Measurements from ENCODE around the gene LPP. TPM values are rescaled to one million over a fixed set of nuclear protein-coding genes. Genes with fewer than 3 reads are reported as not detected.

The LPP gene
- total RNA-seq, 2 donors from 2014 or later = 1,568 to 1,607 TPM

DNA sequence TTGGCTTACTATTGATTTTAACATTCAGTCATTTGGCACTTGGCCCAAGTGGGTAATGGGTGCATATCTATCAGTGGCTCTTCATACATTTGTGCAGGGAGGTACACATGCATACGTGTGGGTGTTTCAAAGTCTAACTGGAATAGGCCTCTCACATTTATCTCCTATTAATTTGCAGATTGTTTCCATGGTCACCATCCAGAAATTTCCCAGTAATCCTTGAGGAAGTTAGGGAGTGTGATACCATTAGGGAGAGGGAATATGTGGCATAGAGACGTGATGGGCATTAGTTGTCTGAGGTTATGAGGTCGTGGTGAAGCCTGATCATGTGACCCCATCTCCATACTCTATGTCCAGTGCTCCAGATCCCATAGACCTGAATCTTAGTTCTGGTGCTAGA, 102.8 kb downstream of the LPP start:
- no peaks in the 10 kb centered on the region for H3K27me3 ChIP-seq (replicated peaks; ENCODE audit: insufficient read depth)
- H3K4me1 ChIP-seq (ENCODE audit: control insufficient read depth in 1 of 2, low read depth in 2 of 2) = peaks cover 39 to 83% of the 10 kb centered on the region in 2 donors
- peak overlapping the region in 1 of 2 donors; percentile 57 for H3K27ac ChIP-seq
- no peaks in the 10 kb centered on the region for H3K9me3 ChIP-seq
- no peaks in the 10 kb centered on the region for H3K36me3 ChIP-seq
- ATAC-seq (ENCODE audit: insufficient number of reproducible peaks, low FRiP score, low read depth) = no peak
- TF ChIP-seq, protein P1, sequence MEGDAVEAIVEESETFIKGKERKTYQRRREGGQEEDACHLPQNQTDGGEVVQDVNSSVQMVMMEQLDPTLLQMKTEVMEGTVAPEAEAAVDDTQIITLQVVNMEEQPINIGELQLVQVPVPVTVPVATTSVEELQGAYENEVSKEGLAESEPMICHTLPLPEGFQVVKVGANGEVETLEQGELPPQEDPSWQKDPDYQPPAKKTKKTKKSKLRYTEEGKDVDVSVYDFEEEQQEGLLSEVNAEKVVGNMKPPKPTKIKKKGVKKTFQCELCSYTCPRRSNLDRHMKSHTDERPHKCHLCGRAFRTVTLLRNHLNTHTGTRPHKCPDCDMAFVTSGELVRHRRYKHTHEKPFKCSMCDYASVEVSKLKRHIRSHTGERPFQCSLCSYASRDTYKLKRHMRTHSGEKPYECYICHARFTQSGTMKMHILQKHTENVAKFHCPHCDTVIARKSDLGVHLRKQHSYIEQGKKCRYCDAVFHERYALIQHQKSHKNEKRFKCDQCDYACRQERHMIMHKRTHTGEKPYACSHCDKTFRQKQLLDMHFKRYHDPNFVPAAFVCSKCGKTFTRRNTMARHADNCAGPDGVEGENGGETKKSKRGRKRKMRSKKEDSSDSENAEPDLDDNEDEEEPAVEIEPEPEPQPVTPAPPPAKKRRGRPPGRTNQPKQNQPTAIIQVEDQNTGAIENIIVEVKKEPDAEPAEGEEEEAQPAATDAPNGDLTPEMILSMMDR (IDR thresholded peaks at IDR 0.05) = no peak
- H3K4me3 ChIP-seq = no peak overlapping the region
- DNase-seq (ENCODE audit: low spot score) = no peak

DNA sequence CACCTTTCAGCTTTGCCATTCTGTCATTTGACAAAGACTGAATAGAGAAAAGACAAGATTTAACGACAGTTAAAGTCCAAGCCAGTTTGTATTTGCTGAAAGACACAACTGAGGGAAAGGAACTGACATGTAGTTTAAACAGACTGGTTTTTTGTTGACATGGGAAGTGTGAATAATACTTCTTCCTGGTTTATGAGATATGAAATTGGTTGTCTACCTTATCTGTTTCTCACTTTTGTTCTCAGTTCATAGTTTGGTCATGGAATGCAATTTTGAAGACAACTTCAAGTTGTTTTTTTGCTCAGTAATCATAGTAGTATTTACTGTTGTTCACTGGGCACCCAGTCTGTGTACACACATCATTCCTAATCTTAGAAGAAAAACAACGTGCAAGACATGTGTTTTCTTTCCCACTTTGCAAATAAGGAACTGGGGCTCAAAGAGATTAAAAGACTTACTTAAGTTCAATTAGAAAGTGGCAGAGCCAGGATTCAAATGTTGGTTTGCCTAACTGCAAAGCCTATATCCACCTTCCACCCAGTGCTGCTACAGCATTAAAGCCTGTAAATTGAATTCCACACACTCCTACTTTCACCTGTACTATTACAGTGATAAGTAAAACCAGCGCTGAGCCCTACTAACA, 103.5 kb downstream of the LPP start:
- no peaks in the 10 kb centered on the region for H3K9me3 ChIP-seq
- no peak overlapping the region for H3K4me3 ChIP-seq
- DNase-seq (ENCODE audit: low spot score) = no peak
- TF ChIP-seq, protein P1 (IDR thresholded peaks at IDR 0.05) = no peak
- H3K4me1 ChIP-seq (ENCODE audit: control insufficient read depth in 1 of 2, low read depth in 2 of 2) = peaks cover 46 to 90% of the 10 kb centered on the region in 2 donors
- H3K36me3 ChIP-seq = no peaks in the 10 kb centered on the region
- H3K27ac ChIP-seq = peak overlapping the region; percentile 48 to 57
- ATAC-seq (ENCODE audit: insufficient number of reproducible peaks, low FRiP score, low read depth) = no peak
- no peaks in the 10 kb centered on the region for H3K27me3 ChIP-seq (replicated peaks; ENCODE audit: insufficient read depth)

DNA sequence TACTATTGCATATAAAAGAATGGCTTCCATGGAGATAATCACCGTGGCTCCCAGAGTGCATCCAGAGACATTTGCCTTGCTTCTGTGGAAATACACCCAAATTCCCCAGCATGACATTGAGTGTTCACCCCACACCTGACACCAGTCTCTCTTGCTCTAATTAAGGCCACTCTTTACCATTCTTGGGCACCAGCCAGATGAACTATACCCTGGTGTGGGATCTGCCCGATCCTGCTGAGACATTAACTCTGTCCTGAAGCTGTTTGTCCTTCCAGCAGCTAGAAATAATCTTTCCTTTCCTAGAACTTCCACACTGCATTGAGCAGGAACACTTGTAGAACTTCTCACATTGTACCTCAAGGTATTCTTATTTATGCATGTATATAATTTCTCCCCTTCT, 105.2 kb downstream of the LPP start:
- Histone ChIP-seq H3K4me3 (no peak overlapping the region), H3K4me1 (ENCODE audit: control insufficient read depth in 1 of 2, low read depth in 2 of 2) (peaks cover 59 to 94% of the 10 kb centered on the region in 2 donors), H3K27ac (peak overlapping the region; percentile 2 to 57), H3K27me3 (replicated peaks; ENCODE audit: insufficient read depth) (no peaks in the 10 kb centered on the region), H3K36me3 (no peaks in the 10 kb centered on the region), H3K9me3 (no peaks in the 10 kb centered on the region)
- TF ChIP-seq, protein P1 (IDR thresholded peaks at IDR 0.05) = no peak
- ATAC-seq (ENCODE audit: insufficient number of reproducible peaks, low FRiP score, low read depth) (no peak), DNase-seq (ENCODE audit: low spot score) (no peak)

DNA sequence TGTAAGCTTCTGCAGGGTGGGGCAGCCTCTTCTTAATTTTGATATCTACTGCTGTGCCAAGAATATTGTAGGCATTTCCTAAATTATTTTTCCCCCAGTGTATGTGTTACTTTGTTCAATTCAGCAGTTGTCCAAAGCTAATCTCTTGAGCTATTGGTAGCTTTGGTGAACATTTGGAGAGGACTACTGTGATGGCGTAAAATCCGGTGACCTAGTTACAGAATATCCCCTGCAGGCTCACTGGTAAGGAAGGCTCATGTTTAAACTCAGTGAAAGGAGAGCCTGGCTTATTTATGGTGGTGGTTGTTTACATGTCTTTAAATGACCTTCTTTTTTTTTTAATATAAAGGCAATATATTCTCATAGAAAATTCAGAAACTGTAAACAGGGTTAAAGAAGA, 105.6 kb downstream of the LPP start:
- TF ChIP-seq, protein P1 (IDR thresholded peaks at IDR 0.05) = no peak
- no peak for ATAC-seq (ENCODE audit: insufficient number of reproducible peaks, low FRiP score, low read depth)
- Histone ChIP-seq H3K36me3 (no peaks in the 10 kb centered on the region), H3K27me3 (replicated peaks; ENCODE audit: insufficient read depth) (no peaks in the 10 kb centered on the region), H3K9me3 (no peaks in the 10 kb centered on the region), H3K4me1 (ENCODE audit: control insufficient read depth in 1 of 2, low read depth in 2 of 2) (peaks cover 59 to 94% of the 10 kb centered on the region in 2 donors), H3K27ac (peak overlapping the region; percentile 57 to 99), H3K4me3 (no peak overlapping the region)
- no peak for DNase-seq (ENCODE audit: low spot score)

DNA sequence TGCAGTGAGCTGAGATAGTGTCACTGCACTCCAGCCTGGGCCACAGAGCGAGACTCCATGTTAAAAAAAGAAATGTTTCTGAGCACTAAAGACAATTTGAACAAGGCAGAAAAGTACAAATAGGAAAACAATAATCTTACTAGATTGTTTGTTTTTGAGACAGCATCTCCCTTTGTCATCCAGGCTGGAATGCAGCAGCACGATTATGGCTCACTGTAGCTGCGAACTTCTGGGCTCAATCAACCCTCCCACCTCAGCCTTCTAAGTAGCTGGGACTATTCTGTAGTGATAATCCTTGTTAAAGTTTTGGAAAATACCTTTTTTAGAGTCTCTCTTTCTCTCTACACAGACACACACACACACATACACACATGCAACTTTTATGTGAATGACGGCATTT, 107.1 kb downstream of the LPP start:
- Histone ChIP-seq H3K4me3 (no peak overlapping the region), H3K27me3 (replicated peaks; ENCODE audit: insufficient read depth) (no peaks in the 10 kb centered on the region), H3K9me3 (no peaks in the 10 kb centered on the region), H3K36me3 (no peaks in the 10 kb centered on the region), H3K4me1 (ENCODE audit: control insufficient read depth in 1 of 2, low read depth in 2 of 2) (peaks cover 66 to 94% of the 10 kb centered on the region in 2 donors), H3K27ac (peak overlapping the region; percentile 96 to 99)
- DNase-seq (ENCODE audit: low spot score) (no peak), ATAC-seq (ENCODE audit: insufficient number of reproducible peaks, low FRiP score, low read depth) (no peak)
- TF ChIP-seq, protein P1 (IDR thresholded peaks at IDR 0.05) = no peak
